Activated CD8-positive, alpha-beta memory T cell treated with anti-CD3 and anti-CD28 coated beads for 48 hours (primary cell): ENCODE results near the gene TCFL5.
"Not testable (repeated sequence)": the region's sequence is repeated elsewhere in the genome, so short reads cannot be mapped to it uniquely, and the experiment has no call there.

ENCODE experiments used
- DNase-seq, 3 experiments: peaks; one replicate each; pipeline ENCODE4 v3.0.0-alpha.2; 2020; ENCODE audit warnings: low read depth in 2 of 3, low spot score in 2 of 3

TCFL5 gene

DNA sequence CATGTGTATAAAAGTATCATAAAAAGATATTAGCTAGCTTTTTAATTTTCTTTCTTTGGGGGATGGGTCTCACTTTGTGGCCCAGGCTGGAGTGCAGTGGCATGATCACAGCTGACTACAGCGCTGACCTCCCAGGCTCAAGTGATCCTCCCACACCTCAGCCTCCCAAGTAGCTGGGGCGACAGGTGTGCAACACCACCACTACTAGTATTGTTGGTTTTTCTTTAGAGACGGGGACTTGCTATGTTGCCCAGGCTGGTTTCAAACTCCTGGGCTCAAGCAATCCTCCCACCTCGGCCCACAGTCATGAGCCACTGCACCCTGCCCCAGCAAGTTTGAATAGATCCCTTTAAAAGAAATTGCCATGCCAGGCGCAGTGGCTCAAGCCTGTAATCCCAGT is 6.5 kb downstream of the TCFL5 start:
- no peak for DNase-seq

DNA sequence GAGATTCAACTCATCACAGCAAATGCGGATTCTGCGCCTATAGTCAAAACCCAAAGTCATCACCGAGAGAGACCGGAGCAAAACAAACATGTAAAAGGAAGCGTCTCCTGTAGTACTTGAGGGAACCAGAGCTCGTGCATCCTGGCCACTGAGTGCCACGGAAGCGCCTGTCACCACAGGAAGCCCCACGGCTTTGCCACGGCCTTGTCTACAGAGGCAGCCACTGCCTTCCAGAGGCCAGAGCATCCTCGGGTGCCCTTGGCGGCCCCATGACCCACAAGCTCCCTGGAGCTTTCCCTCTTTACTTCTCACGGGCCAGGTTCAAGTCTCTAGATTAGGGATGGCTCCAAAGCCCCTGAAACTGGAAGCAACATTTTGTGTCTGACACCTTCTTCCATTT is 7.5 kb downstream of the TCFL5 start:
- no peak for DNase-seq

DNA sequence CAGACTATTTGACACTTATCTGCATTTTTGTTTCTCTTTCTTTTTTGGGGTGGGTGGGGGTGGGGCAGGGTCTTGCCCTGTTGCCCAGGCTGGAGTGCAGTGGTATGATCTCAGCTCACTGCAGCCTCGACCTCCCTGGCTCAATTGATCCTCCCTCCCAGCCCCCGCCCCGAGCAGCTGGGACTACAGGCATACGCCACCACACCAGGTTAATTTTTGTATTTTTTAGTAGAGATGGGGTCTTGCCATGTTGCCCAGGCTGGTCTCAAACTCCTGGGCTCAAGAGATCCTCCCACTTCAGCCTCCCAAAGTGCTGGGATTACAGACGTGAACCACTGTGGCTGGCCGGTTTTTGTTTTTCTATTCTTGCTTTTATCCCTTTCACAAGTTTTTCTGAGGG is 8.3 kb downstream of the TCFL5 start:
- not testable (repeated sequence) for DNase-seq

DNA sequence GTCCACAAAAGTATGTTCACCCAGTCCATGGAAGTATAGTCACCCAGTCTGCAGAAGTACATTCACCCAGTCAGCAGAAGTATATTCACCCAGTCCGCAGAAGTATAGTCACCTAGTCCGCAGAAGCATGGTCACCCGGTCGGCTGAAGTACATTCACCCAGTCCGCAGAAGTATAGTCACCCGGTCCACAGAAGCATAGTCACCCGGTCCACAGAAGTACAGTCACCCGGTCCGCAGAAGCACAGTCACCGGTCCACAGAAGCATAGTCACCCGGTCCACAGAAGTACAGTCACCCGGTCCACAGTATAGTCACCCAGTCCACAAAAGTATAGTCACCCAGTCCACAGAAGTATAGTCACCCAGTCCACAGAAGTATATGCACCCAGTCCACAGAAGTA is 8.8 kb downstream of the TCFL5 start:
- no peak for DNase-seq

DNA sequence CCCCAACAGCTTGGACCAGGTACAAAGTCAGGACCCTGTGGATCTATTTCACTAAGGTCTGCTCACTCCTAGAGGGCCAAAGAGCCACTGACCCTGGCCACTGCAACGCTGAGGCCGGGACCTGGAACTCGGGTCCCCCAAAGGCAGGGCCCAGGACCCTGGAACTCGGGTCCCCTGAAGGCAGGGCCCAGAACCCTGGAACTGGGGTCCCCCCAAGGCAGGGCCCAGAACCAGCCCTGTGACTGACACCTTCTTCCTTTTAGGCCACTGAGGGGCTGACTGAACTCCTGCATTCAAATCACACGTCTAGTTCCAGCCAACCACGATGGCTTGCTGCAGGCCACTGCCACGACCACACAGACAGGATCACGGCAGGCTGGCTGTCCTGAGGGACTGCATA is 9.4 kb downstream of the TCFL5 start:
- DNase-seq = no peak

DNA sequence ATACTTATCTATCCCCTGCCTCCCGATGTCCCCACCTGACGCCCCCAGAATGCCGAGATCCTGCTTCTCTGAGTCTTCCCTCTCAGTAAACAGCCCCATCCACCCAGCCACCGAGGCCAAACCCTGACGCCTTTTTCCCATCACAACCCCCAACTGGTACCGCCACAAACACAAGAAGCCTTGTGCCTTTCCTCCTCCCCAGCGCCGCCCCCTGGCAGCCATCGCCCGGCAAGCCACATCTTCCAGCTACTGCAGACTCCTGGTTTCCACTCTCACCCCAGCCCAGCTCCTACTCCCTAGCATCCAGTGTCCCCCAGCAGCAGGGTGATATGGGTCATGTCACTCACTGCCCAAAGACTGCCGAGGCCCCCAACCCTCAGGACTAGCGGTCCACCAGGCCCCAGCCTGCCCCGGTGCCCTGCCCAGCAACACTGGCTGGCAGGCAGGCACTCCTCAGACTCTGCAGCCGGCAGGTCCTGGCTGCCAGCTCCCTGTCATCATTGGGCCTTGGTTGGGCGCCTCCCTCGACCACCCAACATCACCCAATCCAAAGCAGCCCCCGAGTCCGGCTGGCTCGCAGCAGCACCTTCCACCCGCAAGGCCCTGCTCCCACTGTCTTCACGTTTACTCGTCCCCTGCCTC is 11.2 kb downstream of the TCFL5 start:
- no peak for DNase-seq

DNA sequence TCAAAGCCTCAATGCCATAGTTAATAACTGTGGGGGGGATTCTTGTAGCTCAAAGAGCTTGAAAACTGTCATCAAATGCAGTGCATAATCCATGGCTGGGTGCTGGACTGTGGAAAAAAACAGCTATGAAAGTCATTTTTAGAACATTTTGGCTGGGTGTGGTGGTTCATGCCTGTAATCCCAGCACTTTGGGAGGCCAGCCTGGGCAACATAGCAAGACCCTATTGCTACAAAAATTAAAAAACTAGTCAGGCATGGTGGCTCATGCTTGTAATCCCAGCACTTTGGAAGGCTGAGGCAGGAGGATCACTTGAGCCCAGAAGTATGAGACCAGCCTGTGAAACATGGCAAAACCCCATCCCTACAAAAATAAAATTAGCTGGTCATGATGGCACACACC is 12.2 kb downstream of the TCFL5 start:
- no peak for DNase-seq

DNA sequence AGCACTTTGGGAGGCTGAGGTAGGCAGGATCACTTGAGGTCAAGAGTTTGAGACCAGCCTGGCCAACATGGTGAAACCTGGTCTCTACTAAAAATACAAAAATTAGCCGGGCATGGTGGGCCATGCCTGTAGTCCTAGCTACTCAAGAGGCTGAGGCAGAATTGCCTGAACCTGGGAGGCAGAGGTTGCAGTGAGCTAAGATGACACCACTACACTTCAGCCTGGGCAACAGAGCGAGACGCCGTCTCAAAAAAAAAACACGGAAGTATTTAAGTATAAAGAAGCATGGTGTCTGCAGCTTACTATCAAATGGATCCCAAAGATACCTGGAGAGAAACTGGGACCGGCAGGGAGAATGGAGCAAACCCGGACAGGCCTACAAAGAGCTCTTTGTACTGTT is 12.7 kb downstream of the TCFL5 start:
- not testable (repeated sequence) for DNase-seq

DNA sequence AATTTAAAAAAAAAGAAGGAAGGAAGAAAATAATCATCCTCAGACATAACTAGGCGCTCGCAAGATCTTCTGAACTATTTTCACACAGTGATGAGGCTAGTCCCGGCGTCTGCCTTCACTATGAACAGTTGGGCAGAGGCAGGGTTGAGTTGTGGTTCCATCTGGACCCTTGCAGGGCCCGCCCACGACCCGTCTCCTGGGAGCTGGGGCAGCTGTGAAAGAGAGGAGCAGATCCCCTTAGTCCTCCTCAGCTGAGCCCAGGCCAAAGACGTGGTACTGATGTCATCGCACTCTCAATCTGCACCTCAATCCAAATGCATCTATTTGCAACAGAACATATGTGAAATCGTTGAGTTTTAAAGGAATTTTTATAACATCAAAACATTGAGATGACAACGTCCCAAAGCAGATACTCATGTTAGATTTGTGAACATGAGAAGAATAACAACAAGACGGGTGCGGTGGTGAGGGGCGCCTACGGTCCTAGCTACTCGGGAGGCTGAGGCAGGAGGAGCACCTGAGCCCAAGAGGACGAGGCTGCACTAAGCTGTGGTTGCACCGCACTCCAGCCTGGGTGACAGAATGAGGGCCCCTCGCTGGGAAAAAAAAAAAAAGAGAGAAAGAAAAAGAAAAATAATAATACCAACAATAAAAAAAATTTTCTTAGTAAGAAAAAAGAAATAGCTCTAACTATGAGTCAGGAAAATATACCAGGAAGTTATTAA is 15.3 kb downstream of the TCFL5 start:
- no peak for DNase-seq

DNA sequence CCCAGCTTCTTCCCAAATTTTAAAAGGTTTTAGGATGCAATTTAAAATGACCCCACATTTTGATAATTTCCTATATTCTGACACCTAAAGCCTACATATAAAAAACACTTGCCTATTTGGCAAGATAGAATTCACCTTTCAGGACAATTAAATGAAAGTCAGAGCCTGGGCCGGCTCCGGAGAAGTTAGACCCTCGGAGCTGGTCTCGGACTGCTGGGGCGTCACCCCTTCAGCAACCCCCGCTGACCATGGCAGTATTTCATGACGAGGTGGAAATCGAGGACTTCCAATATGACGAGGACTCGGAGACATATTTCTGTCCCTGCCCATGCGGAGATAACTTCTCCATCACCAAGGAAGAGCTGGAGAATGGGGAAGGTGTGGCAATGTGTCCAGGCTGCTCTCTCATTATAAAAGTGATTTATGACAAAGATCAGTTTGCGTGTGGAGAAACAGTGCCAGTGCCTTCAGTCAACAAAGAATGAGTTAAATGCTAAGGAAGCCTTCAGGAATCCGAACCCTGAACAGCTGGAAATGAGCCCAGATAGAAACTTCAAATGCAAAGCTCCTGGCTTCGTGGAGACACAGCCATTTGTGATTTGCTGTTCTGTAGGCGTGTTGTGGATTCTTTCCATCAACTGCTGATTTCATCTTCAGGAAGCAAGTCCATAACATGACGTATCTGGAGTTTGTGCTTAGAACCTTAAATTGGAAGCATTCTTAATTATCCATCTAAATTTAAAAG is 16.0 kb downstream of the TCFL5 start:
- DNase-seq = no peak

DNA sequence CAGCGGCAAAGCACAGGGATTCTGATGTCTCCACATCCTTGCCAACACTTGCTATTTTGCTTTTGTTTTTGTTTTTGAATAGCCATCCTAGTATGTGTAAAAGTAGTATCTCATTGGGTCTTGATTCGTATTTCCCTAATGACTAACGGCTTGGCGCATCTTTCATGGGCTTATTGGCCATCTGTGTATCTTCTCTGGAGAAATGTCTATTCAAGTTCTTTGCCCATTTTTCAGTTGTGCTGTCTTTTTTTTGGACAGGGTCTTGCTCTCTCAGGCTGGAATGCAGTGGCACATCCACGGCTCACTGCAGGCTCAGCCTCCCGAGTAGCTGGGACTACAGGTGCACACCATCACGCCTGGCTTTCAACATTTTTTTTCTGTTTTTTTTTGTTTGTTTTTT is 17.4 kb downstream of the TCFL5 start:
- no peak for DNase-seq

DNA sequence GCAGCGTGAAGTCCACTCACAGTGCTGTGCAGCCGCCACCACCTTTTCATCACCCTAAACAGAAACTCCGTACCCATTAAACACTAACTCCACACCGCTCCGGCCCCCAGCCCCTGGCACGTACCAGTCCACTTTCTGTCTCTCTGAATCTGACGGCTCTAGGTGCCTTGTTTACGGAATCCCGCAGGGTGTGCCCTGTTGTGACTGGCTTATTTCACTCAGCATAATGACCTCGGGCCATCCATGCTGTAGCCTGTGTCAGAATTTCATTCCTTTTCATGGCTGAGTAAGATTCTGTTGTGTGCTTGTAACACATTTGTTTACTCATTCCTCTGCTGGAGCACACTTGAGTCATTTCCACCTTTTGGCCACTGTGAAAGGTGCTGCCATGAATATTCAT is 18.0 kb downstream of the TCFL5 start:
- no peak for DNase-seq

DNA sequence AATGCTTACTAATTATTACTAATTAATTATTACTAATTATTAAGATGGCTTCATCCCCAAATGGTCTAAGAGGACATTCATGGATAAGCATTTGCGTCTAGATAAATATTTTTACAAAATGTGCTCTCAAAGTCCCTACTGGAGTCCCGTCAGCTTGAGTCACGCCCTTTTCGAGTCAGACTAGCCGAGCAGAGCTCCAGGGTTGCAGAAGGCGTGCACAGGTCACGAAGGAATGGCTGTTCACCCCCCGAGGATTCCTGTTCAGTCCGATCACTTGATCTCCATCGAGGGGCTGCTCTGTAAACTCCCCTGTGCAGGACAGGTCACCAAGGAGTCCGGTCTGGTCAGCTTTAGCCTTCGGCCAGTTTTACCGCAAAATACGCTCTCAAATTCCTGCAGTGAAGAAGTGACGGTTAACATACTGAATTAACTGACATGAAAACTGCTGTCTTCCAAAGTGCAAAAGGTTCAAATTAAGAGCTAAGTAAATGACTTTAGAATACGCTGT is 19.9 kb downstream of the TCFL5 start:
- no peak for DNase-seq

DNA sequence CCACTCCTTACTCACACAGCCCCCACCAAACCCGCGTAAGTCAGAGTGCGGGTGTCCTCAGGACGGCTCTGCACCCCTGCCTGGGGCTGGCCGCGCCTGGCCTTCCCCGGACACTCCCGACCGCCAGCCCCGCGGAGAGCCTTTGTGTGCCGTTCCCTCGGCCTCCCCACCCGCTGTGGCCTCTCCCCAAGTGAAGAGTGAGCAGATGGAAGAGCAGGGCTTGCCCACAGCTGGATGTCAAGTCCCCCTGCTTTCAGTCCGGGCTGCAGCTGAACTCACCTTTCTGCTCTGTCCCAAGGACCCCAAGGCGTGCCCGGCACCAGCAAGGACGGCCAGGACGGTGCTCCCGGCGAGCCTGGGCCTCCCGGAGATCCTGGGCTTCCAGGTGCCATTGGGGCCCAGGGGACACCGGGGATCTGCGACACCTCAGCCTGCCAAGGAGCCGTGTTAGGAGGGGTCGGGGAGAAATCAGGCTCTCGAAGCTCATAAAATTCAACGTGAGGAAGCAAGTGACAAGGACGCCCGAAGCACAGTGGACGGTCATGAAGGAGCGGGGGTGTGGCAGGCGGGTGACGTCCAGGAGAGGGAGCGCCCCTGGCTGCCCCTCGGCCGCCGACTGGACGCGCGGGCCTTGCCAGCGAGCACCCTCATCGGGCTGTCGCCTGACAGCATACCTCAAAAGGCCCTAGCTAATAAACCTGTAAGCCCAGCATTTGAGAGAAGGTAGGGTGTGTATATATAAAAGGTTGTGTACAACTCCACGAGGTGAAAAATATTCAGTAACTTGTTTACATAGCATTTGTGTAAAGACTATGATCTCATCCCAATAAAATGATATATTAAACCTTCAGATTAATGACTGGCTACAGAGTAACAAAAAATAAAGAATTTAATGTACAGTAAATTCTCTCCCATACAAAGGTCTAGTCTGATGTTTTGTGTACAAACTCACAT is 21.1 kb downstream of the TCFL5 start:
- no peak for DNase-seq

DNA sequence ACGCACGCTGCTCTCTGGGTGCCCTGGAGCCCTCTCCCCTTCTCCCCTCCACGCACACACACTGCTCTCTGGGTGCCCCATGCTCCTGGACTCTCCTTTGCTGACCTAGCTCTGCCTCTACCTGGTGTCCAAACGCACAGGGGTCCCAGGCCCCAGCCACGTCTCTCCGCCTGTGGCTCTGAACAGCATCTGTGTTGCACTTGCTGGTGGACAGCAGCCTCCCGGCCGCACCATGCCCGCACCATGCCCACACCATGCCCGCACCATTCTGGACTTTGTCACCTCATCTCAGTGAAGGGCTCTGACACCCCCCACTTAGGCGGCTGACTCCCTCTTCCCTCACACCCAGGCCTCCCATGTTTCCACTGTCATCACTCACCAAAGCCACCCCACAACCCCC is 21.8 kb downstream of the TCFL5 start:
- no peak for DNase-seq

DNA sequence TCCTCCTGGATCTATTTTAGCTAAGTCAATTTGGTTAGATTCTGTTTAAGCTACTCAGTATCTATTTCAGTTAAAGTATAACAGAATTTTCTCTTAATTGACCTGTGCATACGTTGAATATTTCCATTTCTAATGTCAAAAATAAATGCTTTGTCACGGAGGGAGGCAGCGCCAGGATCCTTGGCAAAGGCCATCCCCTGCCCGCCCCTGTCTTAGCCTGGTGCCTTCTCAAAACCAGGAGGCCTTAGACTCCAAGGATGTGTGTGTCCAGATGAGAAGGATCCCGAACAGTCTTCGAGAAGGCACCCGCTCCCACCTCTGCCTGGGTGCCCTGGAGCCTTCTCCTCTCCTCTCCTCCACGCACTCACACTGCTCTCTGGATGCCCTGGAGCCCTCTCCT is 22.4 kb downstream of the TCFL5 start:
- DNase-seq = no peak

DNA sequence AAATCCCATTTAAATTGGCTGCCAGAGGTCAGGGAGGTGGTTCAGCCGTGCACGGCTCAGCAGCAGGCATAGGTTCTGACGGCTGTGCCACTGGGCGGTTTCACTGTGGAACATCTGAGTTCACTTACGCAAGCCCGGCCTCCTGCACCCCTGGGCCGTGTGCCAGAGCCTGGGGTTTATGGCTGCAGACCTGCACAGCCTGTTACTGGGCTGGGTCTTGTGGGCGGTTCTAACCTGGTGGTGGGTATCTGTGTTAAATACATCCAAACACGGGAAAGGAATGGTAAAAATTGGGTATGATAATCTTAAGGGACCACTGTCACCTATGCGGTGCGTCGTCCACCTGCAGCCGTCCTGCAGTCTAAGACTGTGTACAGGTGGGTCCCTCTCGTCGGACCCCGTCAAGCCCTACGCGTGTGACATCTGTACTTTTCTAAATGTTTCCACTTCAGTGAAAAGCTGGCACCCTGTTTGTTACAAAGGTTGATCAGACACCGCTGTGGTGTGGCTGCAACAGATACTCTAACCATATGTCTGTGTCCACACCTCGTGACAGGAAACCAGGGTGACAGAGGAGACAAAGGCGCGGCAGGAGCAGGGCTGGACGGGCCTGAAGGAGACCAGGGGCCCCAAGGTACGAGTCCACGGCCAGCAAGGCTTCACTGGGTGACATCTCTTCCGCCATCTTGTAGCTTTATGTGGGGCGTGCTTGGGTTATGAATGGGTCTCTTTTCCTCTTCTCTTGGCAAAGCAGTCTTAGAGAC is 23.3 kb downstream of the TCFL5 start:
- DNase-seq = no peak

DNA sequence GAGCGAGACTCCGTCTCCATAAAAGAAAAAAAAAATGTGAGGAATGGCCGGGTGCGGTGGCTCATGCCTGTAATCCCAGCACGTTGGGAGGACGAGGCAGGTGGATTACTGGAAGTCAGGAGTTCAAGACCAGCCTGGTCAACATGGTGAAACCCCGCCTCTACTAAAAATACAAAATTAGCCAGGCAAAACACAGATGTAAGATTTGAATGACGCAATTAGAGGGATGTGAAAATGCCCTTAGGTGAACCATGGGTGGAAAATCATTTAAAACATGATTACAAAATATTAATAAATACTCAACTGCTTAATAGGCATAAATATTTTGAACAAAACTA is 23.9 kb downstream of the TCFL5 start:
- DNase-seq = no peak

DNA sequence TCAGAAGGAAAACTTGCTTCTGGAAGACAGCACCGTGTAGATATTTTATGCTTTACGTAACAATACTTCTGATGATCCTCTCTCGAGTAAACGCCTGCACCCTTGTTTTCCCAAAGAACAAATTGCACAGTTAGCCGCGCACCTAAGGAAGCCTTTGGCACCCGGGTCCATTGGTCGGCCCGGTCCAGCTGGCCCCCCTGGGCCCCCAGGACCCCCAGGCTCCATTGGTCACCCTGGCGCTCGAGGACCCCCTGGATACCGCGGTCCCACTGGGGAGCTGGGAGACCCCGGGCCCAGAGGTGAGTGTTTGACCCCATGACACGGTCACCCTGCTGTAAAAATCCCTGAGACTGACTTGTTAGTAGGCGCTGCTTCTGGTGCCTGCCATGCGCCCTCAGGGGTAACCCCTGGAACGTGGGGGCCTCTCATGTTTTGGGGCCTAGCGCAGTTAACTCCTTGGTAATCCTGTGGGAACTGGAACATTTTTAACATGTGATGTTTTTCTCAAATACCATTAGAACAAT is 24.6 kb downstream of the TCFL5 start:
- DNase-seq = no peak
